Ramos (cell line): Measurements from ENCODE around the gene PHLDA3.

Experiments used
- in situ Hi-C: fragments of 300-500 bp; cut with MboI; formaldehyde crosslinking; loops from one replicate; pipeline ENCODE4 v1.14.3; 2022; ENCODE audit warnings: low sequenced_read_pairs; ENCODE audit not compliant: unreplicated experiment

PHLDA3 gene

GRCh38 chr1:201470581-201470980 is 1.6 kb upstream of the PHLDA3 start:
- in situ Hi-C loops = no loop called here

GRCh38 chr1:201469645-201470074 is 672 bp upstream of the PHLDA3 start:
- in situ Hi-C loops = no loop called here

DNA sequence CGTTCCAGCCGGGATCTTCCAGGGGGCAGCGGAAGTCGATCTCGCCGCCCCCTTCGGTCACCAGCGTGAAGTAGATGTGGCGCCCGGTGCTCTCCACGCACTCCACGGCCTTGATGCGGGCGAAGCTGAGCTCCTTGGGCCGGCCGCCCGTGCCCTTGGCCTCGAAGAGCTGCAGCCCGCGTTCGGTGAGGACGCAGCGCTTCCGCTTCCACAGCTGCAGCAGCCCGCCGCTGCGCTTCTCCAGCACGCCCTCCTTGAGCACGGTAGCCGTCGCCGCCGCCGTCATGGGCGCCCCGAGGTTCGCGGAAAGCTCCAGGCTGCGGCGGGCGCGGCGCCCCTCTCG is 516 bp downstream of the PHLDA3 start:
- in situ Hi-C loops = no loop called here

DNA sequence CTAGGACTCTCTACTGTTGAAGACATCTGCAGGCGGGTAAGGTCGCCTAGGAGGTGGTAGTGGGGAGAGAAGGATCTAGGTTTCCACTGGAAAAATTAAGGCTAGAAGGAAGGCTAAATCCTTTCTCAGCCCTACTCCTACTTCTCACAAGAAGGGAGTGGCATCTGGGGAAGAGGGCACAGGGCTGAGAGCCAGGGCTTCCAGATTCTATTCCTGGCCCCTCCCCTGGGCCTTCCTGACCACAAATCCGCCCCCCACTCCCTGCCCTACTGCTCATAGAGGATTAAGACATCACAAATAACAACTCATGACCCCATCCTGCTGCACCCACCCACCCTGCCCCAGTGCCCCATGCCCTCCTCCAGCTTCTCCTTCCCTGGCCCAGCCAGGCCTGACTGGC is 2.5 kb downstream of the PHLDA3 start:
- in situ Hi-C loops = no loop called here

- in situ Hi-C loops = no loop called here
Measured at GRCh38 chr1:201465698-201466290, 3.2 kb downstream of the PHLDA3 start.

DNA sequence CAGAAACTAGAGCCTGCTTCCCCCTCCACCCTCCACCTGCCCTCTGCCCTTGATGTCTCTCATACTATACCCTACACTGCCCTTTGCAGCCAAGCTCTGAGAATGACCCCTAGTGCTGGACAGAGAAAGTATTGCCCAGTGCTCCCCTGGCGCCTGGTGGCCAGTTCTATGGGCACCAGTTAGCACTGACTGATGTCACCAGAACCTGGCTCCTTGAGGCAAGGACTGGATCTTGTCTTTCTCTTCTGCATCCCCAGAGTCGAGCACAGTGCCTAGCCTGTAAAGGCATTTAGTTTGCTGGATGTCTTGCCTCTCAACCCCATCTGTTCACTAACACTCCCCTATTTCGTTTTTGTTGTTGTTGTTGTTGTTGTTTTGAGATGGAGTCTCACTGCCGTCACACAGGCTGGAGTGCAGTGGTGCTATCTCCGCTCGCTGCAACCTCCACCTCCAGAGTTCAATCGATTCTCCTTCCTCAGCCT is 5.9 kb downstream of the PHLDA3 start:
- in situ Hi-C loops = no loop called here

- in situ Hi-C loops = no loop called here
Measured at GRCh38 chr1:201461645-201462441, 7.1 kb downstream of the PHLDA3 start.

DNA sequence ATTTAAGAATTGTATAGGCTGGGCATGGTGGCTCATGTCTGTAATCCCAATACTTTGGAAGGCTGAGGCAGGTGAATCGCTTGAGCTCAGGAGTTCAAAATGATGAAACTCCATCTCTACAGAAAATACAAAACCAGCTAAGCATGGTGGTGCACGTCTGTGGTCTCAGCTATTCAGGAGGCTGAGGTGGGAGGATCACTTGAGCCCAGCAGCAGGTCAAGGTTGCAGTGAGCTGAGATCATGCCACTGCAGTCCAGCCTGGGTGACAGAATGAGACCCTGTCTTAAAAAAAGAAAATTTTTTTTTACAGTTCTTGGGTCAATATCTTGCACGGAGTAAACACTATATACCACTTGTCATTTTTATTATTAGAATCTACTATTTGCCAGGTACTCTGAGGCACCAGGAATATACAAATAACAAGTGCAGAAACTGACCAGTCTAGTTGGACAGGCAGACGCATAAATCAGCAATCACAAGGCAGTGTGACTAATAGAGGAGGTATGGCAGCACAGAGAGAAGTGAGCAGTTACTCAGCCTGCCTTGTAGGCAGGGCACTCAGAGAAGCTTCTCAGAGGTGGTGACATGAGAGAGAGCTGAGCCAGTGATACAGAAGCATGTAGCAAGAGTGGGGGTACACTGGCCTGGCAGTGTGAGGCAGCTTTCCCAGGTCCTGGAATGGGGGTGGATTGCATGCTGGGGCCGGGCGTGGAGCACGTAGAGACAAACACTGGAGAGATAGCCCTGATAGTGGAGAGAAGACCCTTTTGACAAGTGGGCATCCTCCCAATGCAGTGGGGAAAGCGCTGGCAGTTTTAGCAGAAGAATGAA is 8.0 kb downstream of the PHLDA3 start:
- in situ Hi-C loops = no loop called here

- in situ Hi-C loops = no loop called here
Measured at GRCh38 chr1:201459775-201460174, 9.2 kb downstream of the PHLDA3 start.

- in situ Hi-C loops = no loop called here
Measured at GRCh38 chr1:201459052-201459451, 9.9 kb downstream of the PHLDA3 start.

- in situ Hi-C loops = no loop called here
Measured at GRCh38 chr1:201457508-201457960, 11.5 kb downstream of the PHLDA3 start.

- in situ Hi-C loops = no loop called here
Measured at GRCh38 chr1:201456499-201457309, 12.3 kb downstream of the PHLDA3 start.

GRCh38 chr1:201455098-201455497 is 13.9 kb downstream of the PHLDA3 start:
- in situ Hi-C loops = no loop called here

- in situ Hi-C loops = no loop called here
Measured at GRCh38 chr1:201454608-201455007, 14.4 kb downstream of the PHLDA3 start.

DNA sequence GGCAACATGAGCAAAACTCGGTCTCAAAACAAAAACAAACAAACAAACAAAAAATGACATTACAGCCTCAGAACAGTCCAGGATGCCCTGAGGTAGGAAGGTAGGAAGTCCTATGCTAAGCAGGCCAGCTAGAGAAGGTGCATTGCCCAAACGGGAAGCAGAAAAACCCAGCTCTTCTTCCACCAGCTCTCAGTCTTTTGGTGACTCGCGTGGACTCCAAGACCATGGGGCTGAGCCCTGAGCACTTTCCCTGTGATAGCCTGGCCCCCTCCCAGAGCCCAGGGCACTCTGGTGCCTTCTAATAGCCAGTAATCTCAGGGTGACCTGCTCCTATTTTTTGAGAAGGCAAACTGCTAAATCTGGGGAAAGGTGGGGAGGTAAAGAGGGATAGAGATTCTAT is 16.1 kb downstream of the PHLDA3 start:
- in situ Hi-C loops = no loop called here

DNA sequence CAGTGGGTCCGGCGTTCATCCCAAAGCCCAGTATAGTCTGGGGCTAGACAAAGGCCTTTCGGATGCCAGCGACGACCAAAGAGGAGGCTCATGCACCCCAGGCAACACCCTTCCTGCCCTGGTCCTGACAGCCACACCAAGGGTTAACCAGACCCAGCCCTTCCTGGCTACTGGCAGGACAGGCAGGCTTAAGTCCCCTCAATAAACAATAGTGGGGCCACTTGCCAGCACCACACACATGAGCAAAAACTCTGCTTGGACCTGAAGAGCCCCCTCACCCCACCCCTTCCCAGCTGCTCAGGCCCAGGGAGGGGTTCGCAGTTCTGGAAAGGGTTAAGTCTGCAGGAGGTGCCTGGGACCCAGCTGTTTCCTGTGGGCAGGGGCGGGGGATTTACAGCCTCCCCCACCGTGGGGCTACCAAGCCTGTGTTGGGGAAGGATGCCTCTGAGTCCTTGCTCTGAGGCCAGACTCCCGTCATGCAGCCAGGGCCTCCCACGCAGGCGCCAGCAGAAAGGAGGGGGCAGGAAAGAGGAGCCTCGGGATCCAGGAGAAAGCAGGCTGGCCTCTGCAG is 18.2 kb downstream of the PHLDA3 start:
- in situ Hi-C loops = no loop called here

- in situ Hi-C loops = no loop called here
Measured at GRCh38 chr1:201448990-201449389, 20.0 kb downstream of the PHLDA3 start.

GRCh38 chr1:201447903-201448871 is 20.8 kb downstream of the PHLDA3 start:
- in situ Hi-C loops = no loop called here

- in situ Hi-C loops = no loop called here
Measured at GRCh38 chr1:201445310-201445709, 23.7 kb downstream of the PHLDA3 start.
